Upper lobe of right lung (tissue), 1 donor: ENCODE results near the gene ZNF532. TPM values are rescaled to one million over a fixed set of nuclear protein-coding genes. Genes with fewer than 3 reads are reported as not detected.

Source experiments
- ATAC-seq: fragments of 200-7000 bp; cut with Tn5 transposase; one replicate; pipeline ENCODE4 v1.9.1; 2020; ENCODE audit warnings: mild to moderate bottlenecking, moderate library complexity
- DNase-seq: peaks from one replicate; pipeline ENCODE4 v3.0.0-alpha.2; 2020
- H3K27ac ChIP-seq: fragments of 200-600 bp; one replicate; pipeline ENCODE4 v1.8.0; 2022
- H3K27me3 ChIP-seq: fragments of 200-600 bp; one replicate; pipeline ENCODE4 v1.8.0; 2022; ENCODE audit warnings: mild to moderate bottlenecking
- H3K36me3 ChIP-seq: fragments of 200-600 bp; one replicate; pipeline ENCODE4 v1.8.0; 2022
- H3K4me1 ChIP-seq: fragments of 200-600 bp; one replicate; pipeline ENCODE4 v1.8.0; 2022
- H3K4me3 ChIP-seq: fragments of 200-600 bp; one replicate; pipeline ENCODE4 v1.8.0; 2022; ENCODE audit warnings: mild to moderate bottlenecking
- H3K9me3 ChIP-seq: fragments of 200-600 bp; one replicate; pipeline ENCODE4 v1.8.0; 2022
- CTCF ChIP-seq: fragments of 200-600 bp; IDR thresholded peaks from one replicate; pipeline ENCODE4 v1.8.0; 2022; ENCODE audit warnings: antibody characterized with exemption
- intact Hi-C: fragments of 100-400 bp; cut with DNase I; formaldehyde crosslinking; loops from one replicate; pipeline ENCODE4 v1.11.0; 2022
- total RNA-seq: library from RNA; stranded (reverse); fragmentation: NEBNext Ultra II Directional; extraction: Animal tissue kit (Norgen Biotek cat#: 25700); gene quantifications from one replicate; pipeline ENCODE4 v1.2.1, GENCODE V29; 2021
- donor health status: DM: no; HTN: yes; CAD: no; lungs with severe emphysema.

The ZNF532 gene
- total RNA-seq, 1 donor from 2014 or later, result 56.6 TPM

DNA sequence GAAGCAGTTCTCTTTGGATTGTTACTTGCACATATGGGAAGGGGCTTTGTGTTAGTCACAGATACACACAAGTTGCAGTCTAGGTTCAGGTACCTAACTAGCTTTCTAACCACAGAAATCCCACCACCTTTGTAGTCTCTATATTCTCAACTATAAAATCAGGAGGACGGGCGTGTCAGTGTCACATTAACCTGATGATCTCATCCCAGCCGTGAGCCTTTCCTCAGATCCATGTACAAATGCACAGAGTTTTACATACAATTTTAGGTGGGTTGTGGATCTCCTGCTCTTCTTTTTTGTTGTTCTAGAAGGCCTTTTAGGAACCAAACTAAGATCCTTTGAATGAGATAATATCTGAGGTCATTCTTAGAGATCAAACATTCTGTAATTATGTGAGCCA, 94.0 kb downstream of the ZNF532 start:
- Histone ChIP-seq H3K4me3 (no peak overlapping the region), H3K36me3 (peaks cover 29% of the 10 kb centered on the region), H3K27ac (no peak overlapping the region), H3K27me3 (no peaks in the 10 kb centered on the region), H3K9me3 (no peaks in the 10 kb centered on the region), H3K4me1 (no peaks in the 10 kb centered on the region)
- ATAC-seq, result no peak
- no peak for DNase-seq
- intact Hi-C loops, result no loop called here
- no peak for TF ChIP-seq CTCF

DNA sequence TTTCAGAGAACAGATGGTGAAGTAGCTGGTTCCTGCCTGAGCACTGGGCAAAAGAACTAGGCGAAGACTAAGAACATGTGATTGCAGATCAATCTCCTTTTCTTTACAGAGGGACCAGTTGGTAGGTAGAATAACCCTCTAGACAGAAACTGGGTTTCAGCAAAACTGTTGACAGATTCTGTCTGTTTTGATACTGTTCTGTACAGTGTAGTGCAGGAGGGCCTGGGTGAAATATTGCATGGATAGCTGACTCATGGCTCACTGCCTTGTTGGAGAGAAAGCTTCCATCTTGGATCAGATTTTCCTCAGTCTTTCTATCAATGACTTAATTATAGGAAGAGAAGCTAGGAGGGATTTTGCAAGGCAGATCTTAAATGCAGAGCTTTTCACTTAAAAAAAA, 95.8 kb downstream of the ZNF532 start:
- ATAC-seq (no peak), DNase-seq (no peak)
- H3K4me3 ChIP-seq, result no peak overlapping the region
- no peak for TF ChIP-seq CTCF
- H3K27ac ChIP-seq, result no peak overlapping the region
- peaks cover 4% of the 10 kb centered on the region for H3K4me1 ChIP-seq
- intact Hi-C loops, result no loop called here
- H3K9me3 ChIP-seq, result no peaks in the 10 kb centered on the region
- H3K36me3 ChIP-seq, result peaks cover 17% of the 10 kb centered on the region
- H3K27me3 ChIP-seq, result no peaks in the 10 kb centered on the region

- Histone ChIP-seq H3K27ac (no peak overlapping the region), H3K36me3 (peaks cover 15% of the 10 kb centered on the region), H3K4me3 (no peak overlapping the region), H3K4me1 (peaks cover 11% of the 10 kb centered on the region), H3K9me3 (no peaks in the 10 kb centered on the region), H3K27me3 (no peaks in the 10 kb centered on the region)
- TF ChIP-seq CTCF, result no peak
- DNase-seq (no peak), ATAC-seq (no peak)
- intact Hi-C loops, result no loop called here
Measured at GRCh38 chr18:58960946-58961722, 96.5 kb downstream of the ZNF532 start.

DNA sequence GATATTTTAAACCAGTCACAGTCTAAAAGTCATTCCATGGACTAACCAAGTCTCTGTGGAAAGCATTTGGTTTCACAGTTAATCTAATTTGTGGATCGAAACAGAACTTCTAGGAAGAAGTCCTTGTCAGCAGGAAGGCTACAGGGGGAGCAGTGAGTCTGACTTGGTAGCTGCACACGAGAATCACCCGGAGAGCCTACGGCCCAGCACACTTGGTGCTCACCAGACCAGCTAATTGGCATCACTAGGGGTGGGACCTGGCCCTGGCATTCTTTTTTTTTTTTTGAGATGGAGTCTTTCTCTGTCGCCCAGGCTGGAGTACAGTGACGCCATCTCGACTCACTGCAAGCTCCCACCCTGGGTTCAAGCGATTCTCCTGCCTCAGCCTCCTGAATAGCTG, 97.7 kb downstream of the ZNF532 start:
- no peak for TF ChIP-seq CTCF
- no peak overlapping the region for H3K4me3 ChIP-seq
- no peak for ATAC-seq
- H3K27ac ChIP-seq, result no peak overlapping the region
- H3K27me3 ChIP-seq, result no peaks in the 10 kb centered on the region
- no peak for DNase-seq
- H3K4me1 ChIP-seq, result peaks cover 22% of the 10 kb centered on the region
- peaks cover 7% of the 10 kb centered on the region for H3K36me3 ChIP-seq
- no peaks in the 10 kb centered on the region for H3K9me3 ChIP-seq
- intact Hi-C loops, result no loop called here

GRCh38 chr18:58965291-58966004, 100.8 kb downstream of the ZNF532 start:
- Histone ChIP-seq H3K4me3 (no peak overlapping the region), H3K9me3 (no peaks in the 10 kb centered on the region), H3K36me3 (peaks cover 7% of the 10 kb centered on the region), H3K27me3 (no peaks in the 10 kb centered on the region), H3K4me1 (peaks cover 25% of the 10 kb centered on the region), H3K27ac (no peak overlapping the region)
- ATAC-seq (no peak), DNase-seq (no peak)
- intact Hi-C loops, result no loop called here
- no peak for TF ChIP-seq CTCF
